HepG2 (cell line): ENCODE data around the gene CYTH1. TPM values are rescaled to one million over a fixed set of nuclear protein-coding genes. Genes with fewer than 3 reads are reported as not detected.
A peak's percentile ranks its signal among the peaks of the same experiment; 100 is the strongest.

ENCODE experiments used
- MTF1 ChIP-seq: sonication (generic); formaldehyde crosslinking; IDR thresholded peaks from 2 replicates; pipeline ENCODE4 v1.5.0; 2020; ENCODE audit warnings: missing genetic modification reagents
- NFAT5 ChIP-seq: sonication (generic); formaldehyde crosslinking; IDR thresholded peaks from 2 replicates; pipeline ENCODE4 v1.4.0; 2020; ENCODE audit warnings: missing genetic modification reagents
- SALL1 ChIP-seq: sonication (generic); formaldehyde crosslinking; IDR thresholded peaks from 2 replicates; pipeline ENCODE4 v1.8.0; 2022; ENCODE audit warnings: mild to moderate bottlenecking, missing genetic modification reagents
- SMAD9 ChIP-seq: sonication (generic); formaldehyde crosslinking; IDR thresholded peaks from 2 replicates; pipeline ENCODE4 v1.5.1; 2020; ENCODE audit warnings: mild to moderate bottlenecking, missing genetic modification reagents
- SP1 ChIP-seq, 2 experiments: fragments of 450-650 bp in 1 of 2; sonication (generic) in 1 of 2; formaldehyde crosslinking in 1 of 2; IDR thresholded peaks; 2 replicates each; pipeline versions ENCODE4 v1.4.0 to v1.6.1; 2016 to 2020; ENCODE audit warnings: missing genetic modification reagents in 1 of 2
- TBX3 ChIP-seq: fragments of 450-650 bp; IDR thresholded peaks from 2 replicates; pipeline ENCODE4 v1.6.1; 2017; ENCODE audit warnings: antibody characterized with exemption, mild to moderate bottlenecking, inconsistent platforms, borderline replicate concordance
- THRA ChIP-seq: sonication (generic); formaldehyde crosslinking; IDR thresholded peaks from 2 replicates; pipeline ENCODE4 v1.4.0; 2020; ENCODE audit warnings: missing genetic modification reagents, borderline replicate concordance
- U2AF1 ChIP-seq: fragments of 200-400 bp; formaldehyde crosslinking; optimal IDR thresholded peaks from 2 replicates; pipeline ENCODE3; 2017; ENCODE audit warnings: mild to moderate bottlenecking, low read depth, low read length
- ZNF17 ChIP-seq: sonication (generic); formaldehyde crosslinking; IDR thresholded peaks from 2 replicates; pipeline ENCODE4 v1.5.0; 2020; ENCODE audit warnings: mild to moderate bottlenecking, missing genetic modification reagents
- ZNF367 ChIP-seq: sonication (generic); formaldehyde crosslinking; IDR thresholded peaks from 2 replicates; pipeline ENCODE4 v1.4.0; 2020; ENCODE audit warnings: missing genetic modification reagents, borderline replicate concordance
- ZNF670 ChIP-seq: sonication (generic); formaldehyde crosslinking; IDR thresholded peaks from 2 replicates; pipeline ENCODE4 v1.8.0; 2022; ENCODE audit warnings: mild to moderate bottlenecking, missing genetic modification reagents, borderline replicate concordance
- polyA plus RNA-seq, 8 experiments: library from polyadenylated mRNA; depleted of rRNA in 3 of 8; stranded (reverse) in 7 of 8; unstranded in 1 of 8; fragments of >200 nt; fragmentation: Illumina TruSeq in 4 of 8; extraction: Trizol in 4 of 8; gene quantifications; 2 replicates each; pipeline versions ENCODE4 v1.2.1 to v1.2.3, GENCODE V29; 2011 to 2016; ENCODE audit warnings: low read depth in 4 of 8, missing spikeins in 1 of 8, mixed read lengths in 1 of 8; ENCODE audit not compliant: insufficient read depth in 1 of 8
- total RNA-seq, 5 experiments: library from RNA; depleted of rRNA; stranded (reverse); fragments of >200 nt; fragmentation: Illumina TruSeq; extraction: Trizol; gene quantifications; 2 replicates each; pipeline ENCODE4 v1.2.3, GENCODE V29; 2016; ENCODE audit warnings: low read depth in 1 of 5
- TF ChIP-seq, protein P1 (sequence below): sonication (generic); formaldehyde crosslinking; IDR thresholded peaks from 2 replicates; pipeline ENCODE4 v1.8.0; 2022; ENCODE audit warnings: mild to moderate bottlenecking, missing genetic modification reagents, moderate library complexity
- TF ChIP-seq, protein P2 (sequence below): sonication (generic); formaldehyde crosslinking; IDR thresholded peaks from 2 replicates; pipeline ENCODE4 v1.8.0; 2022; ENCODE audit warnings: missing genetic modification reagents, mild to moderate bottlenecking, borderline replicate concordance
- TF ChIP-seq, protein P3 (sequence below): sonication (generic); formaldehyde crosslinking; IDR thresholded peaks from 2 replicates; pipeline ENCODE4 v1.8.0; 2022; ENCODE audit warnings: missing genetic modification reagents, low read depth, mild to moderate bottlenecking, borderline replicate concordance
- TF ChIP-seq, protein P4 (sequence below): sonication (generic); formaldehyde crosslinking; IDR thresholded peaks from 2 replicates; pipeline ENCODE4 v1.5.1; 2020; ENCODE audit warnings: missing genetic modification reagents, mild to moderate bottlenecking, borderline replicate concordance

Gene CYTH1
- total and polyA plus RNA-seq, 2 of the 13 experiments (the other 11 are each of a cell fraction or from before 2014, with no cell fraction given) = 20.1 to 48.9 TPM

DNA sequence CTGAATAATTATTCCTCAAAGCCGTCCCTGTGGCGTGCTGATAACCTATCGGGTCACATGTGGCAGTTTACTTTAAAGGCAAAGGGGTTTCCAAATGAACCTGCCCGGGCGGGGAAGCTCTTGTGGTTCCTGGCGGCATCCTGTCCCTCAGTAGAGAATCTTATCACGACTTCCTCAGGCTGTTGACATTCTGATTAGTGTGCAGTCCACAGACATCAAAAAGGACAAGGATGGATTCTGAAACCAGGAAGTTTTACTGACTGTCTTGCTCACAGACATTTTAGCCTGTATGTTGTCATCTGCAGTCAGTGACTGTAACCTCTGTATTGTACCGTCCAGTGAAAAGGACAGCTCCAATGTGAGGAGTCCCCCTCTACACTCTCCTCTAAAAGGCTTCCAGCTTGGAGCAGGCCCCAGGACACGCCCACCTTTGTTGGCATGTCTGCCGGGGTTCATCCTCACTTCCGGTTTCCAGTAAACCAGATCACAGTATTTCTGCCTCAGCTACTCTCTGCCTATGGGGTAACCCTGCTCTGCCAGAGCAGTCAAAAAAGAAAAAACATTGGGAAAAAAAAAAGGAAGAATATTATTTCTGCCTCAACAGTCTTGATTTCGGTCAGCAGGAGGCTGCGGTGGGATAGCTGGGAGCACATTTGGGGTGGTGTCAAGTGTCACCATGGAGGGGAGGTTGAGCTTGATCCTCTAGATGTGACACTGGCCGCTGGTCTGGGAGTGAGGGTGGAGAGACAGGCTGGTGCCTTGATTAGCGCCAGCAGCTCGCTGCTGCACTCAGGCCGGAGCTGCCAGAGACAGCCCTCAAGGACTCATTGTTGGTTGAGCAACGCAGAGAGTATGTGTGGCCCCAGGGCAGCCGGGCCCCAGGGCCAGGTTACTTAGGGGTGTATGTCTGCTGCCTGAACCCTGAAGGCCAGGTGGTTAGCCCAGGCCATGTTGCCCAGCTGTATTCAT is 115.8 kb downstream of the CYTH1 start (continued):
- TF ChIP-seq, protein P1, sequence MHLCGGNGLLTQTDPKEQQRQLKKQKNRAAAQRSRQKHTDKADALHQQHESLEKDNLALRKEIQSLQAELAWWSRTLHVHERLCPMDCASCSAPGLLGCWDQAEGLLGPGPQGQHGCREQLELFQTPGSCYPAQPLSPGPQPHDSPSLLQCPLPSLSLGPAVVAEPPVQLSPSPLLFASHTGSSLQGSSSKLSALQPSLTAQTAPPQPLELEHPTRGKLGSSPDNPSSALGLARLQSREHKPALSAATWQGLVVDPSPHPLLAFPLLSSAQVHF (CRISPR knock-in tag) = no peak
- TF ChIP-seq ZNF670 (CRISPR knock-in tag) = no peak
- 0 out of 2 replicates have a peak, but pooled peaks have one; percentile 35 for TF ChIP-seq SMAD9 (CRISPR knock-in tag)
- no peak; the same call in 1 of the 2 replicates for TF ChIP-seq SALL1 (CRISPR knock-in tag)
- TF ChIP-seq MTF1 = no peak
- TF ChIP-seq ZNF17 (CRISPR knock-in tag) = no peak
- no peak for TF ChIP-seq ZNF367 (CRISPR knock-in tag)
- TF ChIP-seq U2AF1 = no peak
- TF ChIP-seq THRA = peak; percentile 47; the same call in 1 of the 2 replicates
- no peak for TF ChIP-seq TBX3
- TF ChIP-seq, protein P2, sequence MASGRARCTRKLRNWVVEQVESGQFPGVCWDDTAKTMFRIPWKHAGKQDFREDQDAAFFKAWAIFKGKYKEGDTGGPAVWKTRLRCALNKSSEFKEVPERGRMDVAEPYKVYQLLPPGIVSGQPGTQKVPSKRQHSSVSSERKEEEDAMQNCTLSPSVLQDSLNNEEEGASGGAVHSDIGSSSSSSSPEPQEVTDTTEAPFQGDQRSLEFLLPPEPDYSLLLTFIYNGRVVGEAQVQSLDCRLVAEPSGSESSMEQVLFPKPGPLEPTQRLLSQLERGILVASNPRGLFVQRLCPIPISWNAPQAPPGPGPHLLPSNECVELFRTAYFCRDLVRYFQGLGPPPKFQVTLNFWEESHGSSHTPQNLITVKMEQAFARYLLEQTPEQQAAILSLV = no peak
- TF ChIP-seq, protein P3, sequence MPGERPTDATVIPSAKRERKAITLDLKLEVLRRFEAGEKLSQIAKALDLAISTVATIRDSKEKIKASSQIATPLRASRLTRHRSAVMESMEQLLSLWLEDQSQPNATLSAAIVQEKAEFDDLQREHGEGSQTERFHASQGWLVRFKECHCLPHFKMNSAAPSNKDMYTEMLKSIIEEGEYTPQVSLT = 0 out of 2 replicates have a peak, but pooled peaks have one; percentile 70
- TF ChIP-seq SP1 (IDR thresholded peaks at IDR 0.05) = no peak
- no peak; the same call in 1 of the 2 replicates for TF ChIP-seq SP1 (CRISPR knock-in tag; IDR thresholded peaks at IDR 0.05)
- TF ChIP-seq, protein P4, sequence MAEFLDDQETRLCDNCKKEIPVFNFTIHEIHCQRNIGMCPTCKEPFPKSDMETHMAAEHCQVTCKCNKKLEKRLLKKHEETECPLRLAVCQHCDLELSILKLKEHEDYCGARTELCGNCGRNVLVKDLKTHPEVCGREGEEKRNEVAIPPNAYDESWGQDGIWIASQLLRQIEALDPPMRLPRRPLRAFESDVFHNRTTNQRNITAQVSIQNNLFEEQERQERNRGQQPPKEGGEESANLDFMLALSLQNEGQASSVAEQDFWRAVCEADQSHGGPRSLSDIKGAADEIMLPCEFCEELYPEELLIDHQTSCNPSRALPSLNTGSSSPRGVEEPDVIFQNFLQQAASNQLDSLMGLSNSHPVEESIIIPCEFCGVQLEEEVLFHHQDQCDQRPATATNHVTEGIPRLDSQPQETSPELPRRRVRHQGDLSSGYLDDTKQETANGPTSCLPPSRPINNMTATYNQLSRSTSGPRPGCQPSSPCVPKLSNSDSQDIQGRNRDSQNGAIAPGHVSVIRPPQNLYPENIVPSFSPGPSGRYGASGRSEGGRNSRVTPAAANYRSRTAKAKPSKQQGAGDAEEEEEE (CRISPR knock-in tag) = no peak
- TF ChIP-seq NFAT5 (CRISPR knock-in tag) = 0 out of 2 replicates have a peak, but pooled peaks have one; percentile 37
